ENCODE measurements around the gene CECR2.

Gene CECR2

DNA sequence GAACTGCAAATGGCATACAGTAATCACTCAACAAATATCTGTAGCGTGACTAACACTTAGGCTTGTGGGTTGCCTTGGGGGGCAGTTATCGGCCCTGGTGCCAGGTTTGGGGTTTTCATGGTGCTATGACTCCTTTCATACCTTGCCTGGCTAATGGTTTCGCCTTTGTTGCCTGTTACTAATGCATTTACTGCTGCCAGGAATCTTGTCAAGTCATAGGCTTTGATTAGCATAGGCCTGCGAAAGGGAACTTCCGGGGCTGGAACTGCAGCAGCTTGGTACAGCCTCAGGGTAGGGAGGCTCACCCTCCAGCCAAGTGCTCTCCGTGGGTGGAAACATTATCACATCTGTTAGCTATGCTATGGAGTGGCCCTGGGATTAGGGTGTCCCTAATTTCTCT lies 207.2 kb downstream of the CECR2 start:
- in situ Hi-C loops (cut with HindIII; ENCODE audit: low pct_ligation_motif_present, low pct_unique_long_range_greater_than_20kb, low sequenced_read_pairs): no loop called here
- DNase-seq: peak; percentile 54

DNA sequence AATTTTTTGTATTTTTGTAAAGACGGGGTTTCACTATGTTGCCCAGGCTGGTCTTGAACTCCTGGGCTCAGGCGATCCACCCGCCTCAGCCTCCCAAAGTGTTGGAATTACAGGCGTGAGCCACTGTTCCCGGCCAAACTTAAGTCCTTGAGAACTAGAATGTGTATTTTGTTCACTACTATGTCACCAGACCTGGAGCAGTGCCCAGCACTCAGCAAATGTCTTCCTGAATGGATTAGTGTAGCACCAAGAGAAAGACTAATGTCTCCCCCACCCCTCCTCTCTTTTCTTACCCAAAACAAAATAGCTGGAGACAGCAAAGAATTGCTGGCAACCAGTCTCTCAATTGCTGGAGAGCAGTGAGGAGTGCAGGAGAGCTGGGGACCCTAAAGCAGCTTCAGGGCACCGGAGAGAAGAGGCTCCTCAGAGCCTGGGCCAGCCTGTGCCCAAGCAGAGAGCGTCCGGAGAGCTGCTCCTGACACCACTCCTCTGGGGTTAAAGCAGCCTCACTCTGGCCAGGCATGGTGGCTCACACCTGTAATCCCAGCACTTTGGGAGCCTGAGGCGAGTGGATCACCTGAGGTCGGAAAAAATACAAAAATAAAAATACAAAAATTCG lies 209.0 kb downstream of the CECR2 start:
- in situ Hi-C loops (cut with HindIII; ENCODE audit: low pct_ligation_motif_present, low pct_unique_long_range_greater_than_20kb, low sequenced_read_pairs): no loop called here
- no peak for DNase-seq

GRCh38 chr22:17579535-17579981 lies 210.3 kb downstream of the CECR2 start:
- DNase-seq: no peak
- in situ Hi-C loops (cut with HindIII; ENCODE audit: low pct_ligation_motif_present, low pct_unique_long_range_greater_than_20kb, low sequenced_read_pairs): no loop called here

DNA sequence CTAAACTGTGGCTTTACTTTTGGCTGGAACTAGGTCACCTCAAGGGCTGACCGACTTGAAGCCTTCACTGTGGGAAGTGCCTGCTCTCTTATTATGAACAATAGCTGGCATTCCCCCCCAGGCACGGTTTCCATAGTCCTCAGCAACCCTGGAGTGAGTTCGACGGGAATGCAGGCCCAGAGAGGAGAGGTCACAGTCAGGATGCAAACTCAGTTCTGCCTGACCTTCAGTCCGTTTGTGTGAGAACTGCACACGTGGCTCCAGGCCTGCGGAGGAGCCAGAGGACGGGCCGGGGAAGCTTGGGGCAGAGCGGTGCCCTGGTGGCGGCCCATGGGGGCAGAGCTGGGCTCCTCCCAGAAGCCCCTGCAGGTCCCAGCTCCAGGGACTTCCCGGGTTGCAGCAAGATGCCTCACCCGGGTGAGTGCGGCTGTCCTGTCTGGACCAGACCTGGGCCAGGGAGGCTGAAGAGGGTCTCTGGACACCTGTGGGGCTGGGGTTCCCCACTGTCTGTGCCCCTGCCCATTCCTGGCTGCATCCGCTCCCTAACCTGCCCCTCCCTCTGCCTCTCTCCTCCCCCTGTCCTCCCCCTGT lies 211.3 kb downstream of the CECR2 start:
- DNase-seq: no peak
- in situ Hi-C loops (cut with HindIII; ENCODE audit: low pct_ligation_motif_present, low pct_unique_long_range_greater_than_20kb, low sequenced_read_pairs): no loop called here

DNA sequence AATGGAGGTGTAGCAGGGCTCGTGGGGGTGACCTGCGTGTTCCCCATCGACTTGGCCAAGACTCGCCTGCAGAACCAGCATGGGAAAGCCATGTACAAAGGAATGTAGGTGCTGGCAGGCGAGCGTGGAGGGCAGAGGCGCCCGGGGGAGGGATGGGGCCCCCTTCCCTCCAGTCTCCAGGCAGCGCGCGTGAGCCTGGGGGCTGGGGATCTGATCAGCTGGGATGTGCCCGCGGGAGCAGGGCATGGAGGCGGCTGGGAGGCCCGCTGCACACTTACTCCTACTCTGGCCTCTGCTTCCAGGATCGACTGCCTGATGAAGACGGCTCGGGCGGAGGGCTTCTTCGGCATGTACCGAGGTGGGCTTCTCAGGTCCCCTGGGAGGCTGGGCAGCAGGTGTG lies 211.8 kb downstream of the CECR2 start:
- in situ Hi-C loops (cut with HindIII; ENCODE audit: low pct_ligation_motif_present, low pct_unique_long_range_greater_than_20kb, low sequenced_read_pairs): no loop called here
- DNase-seq: no peak

- DNase-seq: no peak
- in situ Hi-C loops (cut with HindIII; ENCODE audit: low pct_ligation_motif_present, low pct_unique_long_range_greater_than_20kb, low sequenced_read_pairs): no loop called here
These were observed 212.4 kb downstream of the CECR2 start for GRCh38 chr22:17581631-17582030.

DNA sequence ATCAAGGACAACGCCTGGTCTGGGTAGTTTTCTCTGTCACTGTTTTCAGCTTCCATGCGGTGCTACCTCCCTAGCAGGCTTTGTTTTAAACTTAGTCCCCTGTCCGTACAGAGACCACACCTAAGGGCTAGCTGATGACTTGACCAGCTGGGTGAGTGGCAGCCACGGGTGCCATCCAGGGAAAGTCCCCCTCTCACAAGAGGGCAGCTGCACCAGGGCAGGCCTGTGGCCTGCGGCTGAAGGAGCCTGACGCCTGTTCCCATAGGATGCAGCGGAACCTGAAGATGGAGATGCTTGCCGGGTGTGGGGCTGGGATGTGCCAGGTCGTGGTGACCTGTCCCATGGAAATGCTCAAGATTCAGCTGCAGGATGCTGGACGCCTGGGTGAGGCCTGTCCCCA lies 213.9 kb downstream of the CECR2 start:
- no peak for DNase-seq

GRCh38 chr22:17586831-17587440 lies 217.7 kb downstream of the CECR2 start:
- no peak for DNase-seq
- in situ Hi-C loops (cut with HindIII; ENCODE audit: low pct_ligation_motif_present, low pct_unique_long_range_greater_than_20kb, low sequenced_read_pairs): no loop called here

More for the DNA sequence above, 213.9 kb downstream of the CECR2 start:
- in situ Hi-C loops (cut with HindIII; ENCODE audit: low pct_ligation_motif_present, low pct_unique_long_range_greater_than_20kb, low sequenced_read_pairs): no loop called here

DNA sequence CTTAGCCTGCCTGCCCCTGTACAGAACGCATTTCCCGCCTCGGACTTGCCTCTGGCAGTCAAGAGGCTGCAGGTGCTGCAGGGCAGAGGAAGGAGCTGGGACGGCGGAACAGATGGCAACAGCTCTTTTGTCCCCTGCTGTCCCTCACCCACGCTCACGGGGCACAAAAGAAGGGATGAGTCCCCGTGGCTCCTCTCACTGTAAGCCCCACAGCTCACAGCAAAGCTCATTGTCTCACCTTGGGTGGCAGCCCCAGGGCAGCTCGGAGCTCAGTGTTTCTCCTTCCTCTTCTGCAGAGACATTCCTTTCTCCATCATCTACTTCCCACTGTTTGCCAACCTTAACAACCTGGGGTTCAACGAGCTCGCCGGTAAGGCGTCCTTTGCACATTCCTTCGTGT lies 218.4 kb downstream of the CECR2 start:
- in situ Hi-C loops (cut with HindIII; ENCODE audit: low pct_ligation_motif_present, low pct_unique_long_range_greater_than_20kb, low sequenced_read_pairs): no loop called here
- no peak for DNase-seq

GRCh38 chr22:17588606-17589005 lies 219.3 kb downstream of the CECR2 start:
- in situ Hi-C loops (cut with HindIII; ENCODE audit: low pct_ligation_motif_present, low pct_unique_long_range_greater_than_20kb, low sequenced_read_pairs): no loop called here
- DNase-seq: no peak

DNA sequence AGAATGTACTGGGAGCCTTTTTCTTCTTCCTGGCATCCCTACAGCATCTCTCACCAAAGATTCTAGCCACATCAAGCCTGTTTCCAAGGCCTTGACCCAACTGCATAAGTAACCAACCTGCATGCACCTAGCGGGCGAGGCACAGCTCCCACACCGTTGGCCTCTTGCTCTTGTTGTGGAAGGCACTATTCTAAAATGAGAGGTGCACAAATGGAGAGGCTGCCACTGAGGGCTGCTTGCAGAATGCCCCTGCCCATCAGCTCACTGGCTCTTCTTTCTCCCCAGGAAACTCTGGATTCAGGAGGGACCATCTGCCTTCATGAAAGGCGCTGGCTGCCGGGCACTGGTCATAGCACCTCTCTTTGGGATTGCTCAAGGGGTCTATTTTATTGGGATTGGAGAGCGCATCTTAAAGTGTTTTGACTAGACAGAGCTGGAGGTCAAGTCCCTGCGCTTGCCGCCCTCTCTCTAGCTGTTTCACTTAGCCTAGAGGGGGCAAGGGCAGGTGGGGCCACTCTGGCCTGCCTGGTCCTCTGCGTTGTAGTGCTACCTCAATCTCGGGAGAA lies 220.6 kb downstream of the CECR2 start:
- no peak for DNase-seq
- in situ Hi-C loops (cut with HindIII; ENCODE audit: low pct_ligation_motif_present, low pct_unique_long_range_greater_than_20kb, low sequenced_read_pairs): no loop called here

GRCh38 chr22:17590586-17590985 lies 221.3 kb downstream of the CECR2 start:
- DNase-seq: no peak
- in situ Hi-C loops (cut with HindIII; ENCODE audit: low pct_ligation_motif_present, low pct_unique_long_range_greater_than_20kb, low sequenced_read_pairs): no loop called here

DNA sequence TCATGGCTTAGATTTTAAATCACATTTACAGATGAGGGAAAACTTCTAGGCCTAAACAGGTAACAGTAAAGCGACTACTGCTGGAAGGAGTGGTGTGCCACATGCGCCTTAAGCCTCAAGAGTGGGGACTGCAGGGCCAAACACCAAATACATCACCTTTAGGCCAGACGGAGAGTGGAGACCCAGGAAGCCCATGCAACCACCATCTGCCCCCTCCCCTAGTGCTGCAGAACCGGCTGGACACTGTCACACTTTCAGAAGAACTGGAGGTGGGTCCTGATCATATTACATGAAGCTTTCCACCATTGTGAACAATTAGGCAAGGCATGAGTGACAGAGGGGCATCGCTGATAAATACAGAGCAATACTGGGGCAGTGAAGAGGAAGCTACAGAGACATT lies 222.9 kb downstream of the CECR2 start:
- no peak for DNase-seq
- in situ Hi-C loops (cut with HindIII; ENCODE audit: low pct_ligation_motif_present, low pct_unique_long_range_greater_than_20kb, low sequenced_read_pairs): no loop called here

DNA sequence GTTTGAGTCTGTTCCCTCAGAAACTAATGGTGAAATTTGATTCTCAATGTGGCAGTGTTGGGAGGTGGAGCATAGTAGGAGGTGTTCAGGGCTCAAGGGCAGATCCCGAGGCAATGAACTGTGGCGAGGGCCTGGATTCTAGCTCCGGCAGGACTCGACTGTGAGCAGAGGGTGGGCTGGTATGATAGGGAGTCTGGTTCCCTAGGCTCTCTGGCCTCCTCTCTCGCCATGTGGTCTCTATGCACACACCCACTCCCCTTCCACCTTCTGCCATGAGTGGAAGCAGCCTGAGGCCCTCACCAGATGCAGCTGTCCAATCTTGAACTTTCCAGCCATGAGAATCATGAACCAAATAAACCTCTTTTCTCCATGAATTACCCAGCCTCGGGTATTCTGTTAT lies 227.0 kb downstream of the CECR2 start:
- DNase-seq: no peak
- in situ Hi-C loops (cut with HindIII; ENCODE audit: low pct_ligation_motif_present, low pct_unique_long_range_greater_than_20kb, low sequenced_read_pairs): no loop called here

- DNase-seq: no peak
- in situ Hi-C loops (cut with HindIII; ENCODE audit: low pct_ligation_motif_present, low pct_unique_long_range_greater_than_20kb, low sequenced_read_pairs): no loop called here
These were observed 228.0 kb downstream of the CECR2 start for GRCh38 chr22:17597217-17597616.

DNA sequence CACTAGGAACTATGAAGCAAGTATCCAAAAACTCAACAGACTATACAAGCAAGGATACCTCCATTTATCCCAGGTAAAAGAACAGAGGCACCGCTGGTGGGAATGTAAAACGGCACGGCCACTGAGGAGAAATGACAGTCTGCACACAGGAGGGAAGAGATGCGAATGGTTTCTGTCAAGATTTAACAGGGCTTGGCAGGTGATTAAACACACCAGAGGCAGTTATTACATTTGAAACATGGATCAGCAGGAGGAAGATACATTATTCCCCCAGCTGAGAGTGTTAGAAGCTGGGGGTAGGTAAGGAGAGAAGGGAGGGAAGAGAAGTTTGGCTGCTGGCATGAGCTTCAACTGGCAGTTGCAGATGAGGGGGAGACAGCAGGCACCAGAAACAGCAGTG lies 229.1 kb downstream of the CECR2 start:
- in situ Hi-C loops (cut with HindIII; ENCODE audit: low pct_ligation_motif_present, low pct_unique_long_range_greater_than_20kb, low sequenced_read_pairs): no loop called here
- no peak for DNase-seq

- in situ Hi-C loops (cut with HindIII; ENCODE audit: low pct_ligation_motif_present, low pct_unique_long_range_greater_than_20kb, low sequenced_read_pairs): no loop called here
- no peak for DNase-seq
These were observed 231.8 kb downstream of the CECR2 start for GRCh38 chr22:17601031-17601430.

- no peak for DNase-seq
- in situ Hi-C loops (cut with HindIII; ENCODE audit: low pct_ligation_motif_present, low pct_unique_long_range_greater_than_20kb, low sequenced_read_pairs): no loop called here
These were observed 234.4 kb downstream of the CECR2 start for GRCh38 chr22:17603668-17604067.

DNA sequence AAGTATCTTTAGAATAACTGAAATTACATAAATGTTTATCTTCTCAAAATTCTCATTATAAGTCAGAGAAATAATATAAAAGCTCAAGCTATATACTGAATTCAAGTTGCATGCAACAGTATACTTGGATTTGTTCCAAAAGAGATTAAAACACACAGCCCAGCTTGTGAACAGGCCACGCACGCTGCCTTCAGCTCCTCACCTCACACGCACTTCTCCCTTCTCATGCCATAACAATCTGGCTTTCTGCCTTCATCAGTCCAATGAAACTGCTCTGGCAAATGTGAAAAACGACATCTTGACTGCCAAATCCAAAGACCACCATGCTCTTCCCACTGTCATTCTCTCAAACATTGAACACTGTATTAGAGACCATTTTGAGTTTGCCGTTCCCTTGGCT lies 237.2 kb downstream of the CECR2 start:
- in situ Hi-C loops (cut with HindIII; ENCODE audit: low pct_ligation_motif_present, low pct_unique_long_range_greater_than_20kb, low sequenced_read_pairs): no loop called here

More for the DNA sequence above, 237.2 kb downstream of the CECR2 start:
- DNase-seq: no peak
